RWPE2 (cell line): ENCODE data around the gene GOLGA7B.

ENCODE experiments used
- ATAC-seq: fragments of 200-7000 bp; cut with Tn5 transposase; 3 replicates; pipeline ENCODE4 v1.9.1; 2021; ENCODE audit warnings: low read depth
- DNase-seq: peaks from one replicate; pipeline ENCODE4 v3.0.0-alpha.2; 2020; ENCODE audit warnings: low spot score
- H3K27ac ChIP-seq: fragments of 450-650 bp; 2 replicates; pipeline ENCODE4 v1.5.1; 2017; ENCODE audit warnings: mild to moderate bottlenecking; ENCODE audit not compliant: poor library complexity, severe bottlenecking
- H3K27me3 ChIP-seq: fragments of 250-450 bp; sonication (Bioruptor Pico); 2 replicates; pipeline ENCODE4 v1.5.1; 2021; ENCODE audit warnings: mild to moderate bottlenecking, moderate library complexity; ENCODE audit not compliant: insufficient read depth, poor library complexity, severe bottlenecking
- H3K36me3 ChIP-seq: fragments of 250-450 bp; sonication (Bioruptor Pico); 2 replicates; pipeline ENCODE4 v1.5.1; 2020; ENCODE audit warnings: low read depth, mild to moderate bottlenecking, moderate library complexity
- H3K4me1 ChIP-seq: fragments of 250-450 bp; sonication (Bioruptor Pico); 2 replicates; pipeline ENCODE4 v1.5.1; 2021; ENCODE audit warnings: mild to moderate bottlenecking, moderate library complexity; ENCODE audit not compliant: insufficient read depth, poor library complexity, severe bottlenecking
- H3K4me3 ChIP-seq: fragments of 250-450 bp; sonication (Bioruptor Pico); 2 replicates; pipeline ENCODE4 v1.5.1; 2021; ENCODE audit warnings: mild to moderate bottlenecking, moderate library complexity; ENCODE audit not compliant: severe bottlenecking
- H3K9me3 ChIP-seq: fragments of 250-450 bp; sonication (Bioruptor Pico); 2 replicates; pipeline ENCODE4 v1.5.1; 2021; ENCODE audit warnings: mild to moderate bottlenecking, moderate library complexity; ENCODE audit not compliant: severe bottlenecking
- CTCF ChIP-seq: fragments of 450-650 bp; IDR thresholded peaks from one replicate; pipeline ENCODE4 v1.5.1; 2017; ENCODE audit warnings: mild to moderate bottlenecking, moderate library complexity; ENCODE audit not compliant: poor library complexity, severe bottlenecking

GOLGA7B gene

DNA sequence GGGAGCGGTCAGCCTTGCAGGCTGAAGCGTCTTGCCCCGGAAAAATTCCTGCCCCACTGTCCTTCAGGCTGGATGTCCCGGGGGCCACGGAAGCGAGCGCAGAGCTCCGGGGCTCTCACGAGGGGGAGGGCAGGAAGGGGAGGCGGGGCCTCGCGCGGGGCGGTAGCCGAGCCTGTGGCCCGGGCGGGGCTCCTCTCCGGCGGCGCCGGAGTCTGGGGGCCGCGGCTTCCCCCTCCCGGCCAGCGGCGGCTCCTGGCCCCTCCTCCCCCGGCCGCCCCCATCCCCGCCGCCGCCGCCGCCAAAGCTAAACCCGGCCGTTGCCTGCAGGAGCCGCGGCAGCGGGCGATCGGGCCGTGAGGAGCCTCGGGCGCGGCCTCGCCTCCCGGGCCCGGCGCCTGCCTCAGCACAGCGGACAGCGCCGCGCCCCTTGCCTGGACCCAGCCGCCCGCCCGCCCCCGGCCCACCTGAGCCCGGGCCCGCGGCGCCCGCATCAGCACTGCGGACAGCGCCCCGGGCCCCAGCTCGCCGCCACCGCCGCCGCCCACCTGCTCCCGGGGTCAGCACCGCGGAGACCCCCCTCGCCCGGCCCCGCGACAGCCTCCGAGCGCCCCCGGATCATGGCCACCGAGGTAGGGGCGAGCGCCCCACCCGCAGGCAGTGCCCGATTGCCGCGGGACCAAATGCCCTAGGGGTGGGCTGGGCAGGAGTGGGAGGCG lies at the start of gene GOLGA7B:
Gene GOLGA7B, plus strand, starts transcription at position 157 of the 716 bp plus-strand sequence. Its CDS starts 461 bp downstream, at position 618.
- TF ChIP-seq CTCF, result no peak
- no peak for DNase-seq
- Histone ChIP-seq H3K9me3 (no peaks in the 10 kb centered on the region), H3K36me3 (no peaks in the 10 kb centered on the region), H3K27ac (peak within 1 kb of the TSS; percentile 18), H3K4me1 (no peaks in the 10 kb centered on the region), H3K27me3 (no peaks in the 10 kb centered on the region), H3K4me3 (peak within 1 kb of the TSS; percentile 44)
- peak; percentile 75 for ATAC-seq

- ATAC-seq, result no peak
- Histone ChIP-seq H3K27me3 (no peaks in the 10 kb centered on the region), H3K36me3 (no peaks in the 10 kb centered on the region), H3K4me1 (no peaks in the 10 kb centered on the region), H3K9me3 (no peaks in the 10 kb centered on the region), H3K4me3 (no peak overlapping the region), H3K27ac (no peak overlapping the region)
- TF ChIP-seq CTCF, result no peak
- no peak for DNase-seq
These were observed 49.2 kb upstream of the GOLGA7B start for GRCh38 chr10:97800474-97800873.

GRCh38 chr10:97801422-97801821 lies 48.2 kb upstream of the GOLGA7B start:
- Histone ChIP-seq H3K4me1 (no peaks in the 10 kb centered on the region), H3K4me3 (no peak overlapping the region), H3K27me3 (no peaks in the 10 kb centered on the region), H3K9me3 (no peaks in the 10 kb centered on the region), H3K36me3 (no peaks in the 10 kb centered on the region), H3K27ac (no peak overlapping the region)
- ATAC-seq, result no peak
- no peak for TF ChIP-seq CTCF
- no peak for DNase-seq

- no peaks in the 10 kb centered on the region for H3K4me1 ChIP-seq
- ATAC-seq, result no peak
- no peak for DNase-seq
These were observed 44.4 kb upstream of the GOLGA7B start for GRCh38 chr10:97805096-97805884.

More at GRCh38 chr10:97805096-97805884, 44.4 kb upstream of the GOLGA7B start:
- Histone ChIP-seq H3K27ac (no peak overlapping the region), H3K36me3 (no peaks in the 10 kb centered on the region), H3K27me3 (no peaks in the 10 kb centered on the region), H3K4me3 (no peak overlapping the region), H3K9me3 (no peaks in the 10 kb centered on the region)
- no peak for TF ChIP-seq CTCF
